ENCODE measurements around the gene MYOZ2. TPM values are rescaled to one million over a fixed set of nuclear protein-coding genes. Genes with fewer than 3 reads are reported as not detected.

The MYOZ2 gene
- total and polyA plus RNA-seq, 2 of the 13 experiments (the other 11 are each of a cell fraction or from before 2014, with no cell fraction given), result 0.03 TPM; not detected in 1

DNA sequence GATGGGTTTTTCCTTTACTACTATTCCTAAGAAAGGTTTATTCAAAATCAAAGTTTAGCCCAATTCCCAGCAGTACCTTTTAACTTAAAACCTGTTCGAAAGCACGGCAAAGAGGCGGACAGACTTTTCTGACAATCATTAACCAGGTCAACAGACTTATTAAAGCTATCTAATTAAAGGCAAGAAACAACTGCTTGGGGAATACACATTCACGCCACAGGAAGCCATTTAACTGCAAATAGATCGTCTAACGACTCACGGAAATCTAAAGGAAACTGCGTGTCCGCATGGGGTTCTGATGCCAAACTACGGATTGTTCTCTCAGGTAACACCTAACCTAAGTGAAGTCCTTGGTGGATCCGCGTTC is 76.2 kb downstream of the MYOZ2 start (continued):
- TF ChIP-seq, protein P1, sequence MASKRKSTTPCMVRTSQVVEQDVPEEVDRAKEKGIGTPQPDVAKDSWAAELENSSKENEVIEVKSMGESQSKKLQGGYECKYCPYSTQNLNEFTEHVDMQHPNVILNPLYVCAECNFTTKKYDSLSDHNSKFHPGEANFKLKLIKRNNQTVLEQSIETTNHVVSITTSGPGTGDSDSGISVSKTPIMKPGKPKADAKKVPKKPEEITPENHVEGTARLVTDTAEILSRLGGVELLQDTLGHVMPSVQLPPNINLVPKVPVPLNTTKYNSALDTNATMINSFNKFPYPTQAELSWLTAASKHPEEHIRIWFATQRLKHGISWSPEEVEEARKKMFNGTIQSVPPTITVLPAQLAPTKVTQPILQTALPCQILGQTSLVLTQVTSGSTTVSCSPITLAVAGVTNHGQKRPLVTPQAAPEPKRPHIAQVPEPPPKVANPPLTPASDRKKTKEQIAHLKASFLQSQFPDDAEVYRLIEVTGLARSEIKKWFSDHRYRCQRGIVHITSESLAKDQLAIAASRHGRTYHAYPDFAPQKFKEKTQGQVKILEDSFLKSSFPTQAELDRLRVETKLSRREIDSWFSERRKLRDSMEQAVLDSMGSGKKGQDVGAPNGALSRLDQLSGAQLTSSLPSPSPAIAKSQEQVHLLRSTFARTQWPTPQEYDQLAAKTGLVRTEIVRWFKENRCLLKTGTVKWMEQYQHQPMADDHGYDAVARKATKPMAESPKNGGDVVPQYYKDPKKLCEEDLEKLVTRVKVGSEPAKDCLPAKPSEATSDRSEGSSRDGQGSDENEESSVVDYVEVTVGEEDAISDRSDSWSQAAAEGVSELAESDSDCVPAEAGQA (IDR thresholded peaks at IDR 0.05; ENCODE audit: low read depth), result no peak
- TF ChIP-seq, protein P1 (CRISPR knock-in tag; IDR thresholded peaks at IDR 0.05; ENCODE audit: borderline replicate concordance), result no peak
- no peak for TF ChIP-seq FOXA3 (CRISPR knock-in tag; IDR thresholded peaks at IDR 0.05)
- TF ChIP-seq, protein P2, sequence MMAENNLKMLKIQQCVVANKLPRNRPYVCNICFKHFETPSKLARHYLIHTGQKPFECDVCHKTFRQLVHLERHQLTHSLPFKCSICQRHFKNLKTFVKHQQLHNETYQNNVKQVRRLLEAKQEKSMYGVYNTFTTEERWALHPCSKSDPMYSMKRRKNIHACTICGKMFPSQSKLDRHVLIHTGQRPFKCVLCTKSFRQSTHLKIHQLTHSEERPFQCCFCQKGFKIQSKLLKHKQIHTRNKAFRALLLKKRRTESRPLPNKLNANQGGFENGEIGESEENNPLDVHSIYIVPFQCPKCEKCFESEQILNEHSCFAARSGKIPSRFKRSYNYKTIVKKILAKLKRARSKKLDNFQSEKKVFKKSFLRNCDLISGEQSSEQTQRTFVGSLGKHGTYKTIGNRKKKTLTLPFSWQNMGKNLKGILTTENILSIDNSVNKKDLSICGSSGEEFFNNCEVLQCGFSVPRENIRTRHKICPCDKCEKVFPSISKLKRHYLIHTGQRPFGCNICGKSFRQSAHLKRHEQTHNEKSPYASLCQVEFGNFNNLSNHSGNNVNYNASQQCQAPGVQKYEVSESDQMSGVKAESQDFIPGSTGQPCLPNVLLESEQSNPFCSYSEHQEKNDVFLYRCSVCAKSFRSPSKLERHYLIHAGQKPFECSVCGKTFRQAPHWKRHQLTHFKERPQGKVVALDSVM (CRISPR knock-in tag; IDR thresholded peaks at IDR 0.05), result no peak
- TF ChIP-seq PAF1 (CRISPR knock-in tag; IDR thresholded peaks at IDR 0.05), result no peak
- TF ChIP-seq, protein P3, sequence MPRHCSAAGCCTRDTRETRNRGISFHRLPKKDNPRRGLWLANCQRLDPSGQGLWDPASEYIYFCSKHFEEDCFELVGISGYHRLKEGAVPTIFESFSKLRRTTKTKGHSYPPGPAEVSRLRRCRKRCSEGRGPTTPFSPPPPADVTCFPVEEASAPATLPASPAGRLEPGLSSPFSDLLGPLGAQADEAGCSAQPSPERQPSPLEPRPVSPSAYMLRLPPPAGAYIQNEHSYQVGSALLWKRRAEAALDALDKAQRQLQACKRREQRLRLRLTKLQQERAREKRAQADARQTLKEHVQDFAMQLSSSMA (CRISPR knock-in tag; IDR thresholded peaks at IDR 0.05), result no peak
- no peak for TF ChIP-seq ETV5 (CRISPR knock-in tag; IDR thresholded peaks at IDR 0.05; ENCODE audit: borderline replicate concordance)
- TF ChIP-seq MYC (CRISPR knock-in tag; IDR thresholded peaks at IDR 0.05; ENCODE audit: borderline replicate concordance), result no peak
- TF ChIP-seq, protein P4, sequence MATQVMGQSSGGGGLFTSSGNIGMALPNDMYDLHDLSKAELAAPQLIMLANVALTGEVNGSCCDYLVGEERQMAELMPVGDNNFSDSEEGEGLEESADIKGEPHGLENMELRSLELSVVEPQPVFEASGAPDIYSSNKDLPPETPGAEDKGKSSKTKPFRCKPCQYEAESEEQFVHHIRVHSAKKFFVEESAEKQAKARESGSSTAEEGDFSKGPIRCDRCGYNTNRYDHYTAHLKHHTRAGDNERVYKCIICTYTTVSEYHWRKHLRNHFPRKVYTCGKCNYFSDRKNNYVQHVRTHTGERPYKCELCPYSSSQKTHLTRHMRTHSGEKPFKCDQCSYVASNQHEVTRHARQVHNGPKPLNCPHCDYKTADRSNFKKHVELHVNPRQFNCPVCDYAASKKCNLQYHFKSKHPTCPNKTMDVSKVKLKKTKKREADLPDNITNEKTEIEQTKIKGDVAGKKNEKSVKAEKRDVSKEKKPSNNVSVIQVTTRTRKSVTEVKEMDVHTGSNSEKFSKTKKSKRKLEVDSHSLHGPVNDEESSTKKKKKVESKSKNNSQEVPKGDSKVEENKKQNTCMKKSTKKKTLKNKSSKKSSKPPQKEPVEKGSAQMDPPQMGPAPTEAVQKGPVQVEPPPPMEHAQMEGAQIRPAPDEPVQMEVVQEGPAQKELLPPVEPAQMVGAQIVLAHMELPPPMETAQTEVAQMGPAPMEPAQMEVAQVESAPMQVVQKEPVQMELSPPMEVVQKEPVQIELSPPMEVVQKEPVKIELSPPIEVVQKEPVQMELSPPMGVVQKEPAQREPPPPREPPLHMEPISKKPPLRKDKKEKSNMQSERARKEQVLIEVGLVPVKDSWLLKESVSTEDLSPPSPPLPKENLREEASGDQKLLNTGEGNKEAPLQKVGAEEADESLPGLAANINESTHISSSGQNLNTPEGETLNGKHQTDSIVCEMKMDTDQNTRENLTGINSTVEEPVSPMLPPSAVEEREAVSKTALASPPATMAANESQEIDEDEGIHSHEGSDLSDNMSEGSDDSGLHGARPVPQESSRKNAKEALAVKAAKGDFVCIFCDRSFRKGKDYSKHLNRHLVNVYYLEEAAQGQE (IDR thresholded peaks at IDR 0.05; ENCODE audit: borderline replicate concordance in 1 of 2, low read depth in 1 of 2, low read length in 2 of 2), result no peak
- no peak for TF ChIP-seq HOXA5 (CRISPR knock-in tag; IDR thresholded peaks at IDR 0.05)
- TF ChIP-seq SALL1 (CRISPR knock-in tag; IDR thresholded peaks at IDR 0.05), result no peak
- TF ChIP-seq ZNF569 (CRISPR knock-in tag; IDR thresholded peaks at IDR 0.05; ENCODE audit: borderline replicate concordance), result no peak
- TF ChIP-seq, protein P5, sequence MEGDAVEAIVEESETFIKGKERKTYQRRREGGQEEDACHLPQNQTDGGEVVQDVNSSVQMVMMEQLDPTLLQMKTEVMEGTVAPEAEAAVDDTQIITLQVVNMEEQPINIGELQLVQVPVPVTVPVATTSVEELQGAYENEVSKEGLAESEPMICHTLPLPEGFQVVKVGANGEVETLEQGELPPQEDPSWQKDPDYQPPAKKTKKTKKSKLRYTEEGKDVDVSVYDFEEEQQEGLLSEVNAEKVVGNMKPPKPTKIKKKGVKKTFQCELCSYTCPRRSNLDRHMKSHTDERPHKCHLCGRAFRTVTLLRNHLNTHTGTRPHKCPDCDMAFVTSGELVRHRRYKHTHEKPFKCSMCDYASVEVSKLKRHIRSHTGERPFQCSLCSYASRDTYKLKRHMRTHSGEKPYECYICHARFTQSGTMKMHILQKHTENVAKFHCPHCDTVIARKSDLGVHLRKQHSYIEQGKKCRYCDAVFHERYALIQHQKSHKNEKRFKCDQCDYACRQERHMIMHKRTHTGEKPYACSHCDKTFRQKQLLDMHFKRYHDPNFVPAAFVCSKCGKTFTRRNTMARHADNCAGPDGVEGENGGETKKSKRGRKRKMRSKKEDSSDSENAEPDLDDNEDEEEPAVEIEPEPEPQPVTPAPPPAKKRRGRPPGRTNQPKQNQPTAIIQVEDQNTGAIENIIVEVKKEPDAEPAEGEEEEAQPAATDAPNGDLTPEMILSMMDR (CRISPR knock-in tag; IDR thresholded peaks at IDR 0.05), result no peak
- 0 out of 2 replicates have a peak, but pooled peaks have one; percentile 13 for TF ChIP-seq JUN (CRISPR knock-in tag; IDR thresholded peaks at IDR 0.05)
- no peak for TF ChIP-seq PCBP1 (IDR thresholded peaks at IDR 0.05; ENCODE audit: borderline replicate concordance, low read depth, low read length)
- no peak for TF ChIP-seq ZNF777 (CRISPR knock-in tag; IDR thresholded peaks at IDR 0.05)

Measured in HepG2 (cell line).